OCI-LY1 (cell line): ENCODE results near the gene FOXJ3.

ENCODE experiments used
- H2AFZ ChIP-seq: fragments of 200-600 bp; sonication (generic), shearing (Covaris generic); 2 replicates; pipeline ENCODE4 v1.6.0; 2014; ENCODE audit warnings: antibody characterized with exemption, mild to moderate bottlenecking, low read length
- H3F3A ChIP-seq: fragments of 200-600 bp; sonication (generic), shearing (Covaris generic); 2 replicates; pipeline ENCODE4 v1.6.0; 2014; ENCODE audit warnings: mild to moderate bottlenecking, antibody characterized with exemption, low read length, moderate library complexity; ENCODE audit not compliant: insufficient read depth
- H3K27ac ChIP-seq: fragments of 200-600 bp; sonication (generic); 2 replicates; pipeline ENCODE4 v1.5.1; 2014; ENCODE audit warnings: low read length, mixed run types, mild to moderate bottlenecking, low read depth; ENCODE audit not compliant: poor library complexity, severe bottlenecking
- H3K27me3 ChIP-seq: fragments of 200-600 bp; sonication (generic); 2 replicates; pipeline ENCODE4 v1.6.0; 2014; ENCODE audit warnings: antibody characterized with exemption, mild to moderate bottlenecking, low read length, moderate library complexity; ENCODE audit not compliant: insufficient read depth
- H3K36me3 ChIP-seq: fragments of 200-600 bp; sonication (generic); 2 replicates; pipeline ENCODE4 v1.6.1; 2014; ENCODE audit warnings: mild to moderate bottlenecking, antibody characterized with exemption, low read length, moderate library complexity, mixed read lengths; ENCODE audit not compliant: insufficient read depth
- H3K4me1 ChIP-seq: fragments of 200-600 bp; sonication (generic); 2 replicates; pipeline ENCODE4 v1.5.1; 2014; ENCODE audit warnings: mild to moderate bottlenecking, low read length, moderate library complexity; ENCODE audit not compliant: insufficient read depth, severe bottlenecking
- H3K4me2 ChIP-seq: fragments of 200-600 bp; sonication (generic), shearing (Covaris generic); 2 replicates; pipeline ENCODE4 v1.6.1; 2014; ENCODE audit warnings: low read length
- H3K4me3 ChIP-seq: fragments of 200-600 bp; sonication (generic); 2 replicates; pipeline ENCODE4 v1.5.1; 2014; ENCODE audit warnings: low read length, low read depth, mild to moderate bottlenecking, mixed read lengths; ENCODE audit not compliant: poor library complexity, severe bottlenecking
- H3K79me2 ChIP-seq: fragments of 200-600 bp; shearing (Covaris generic); 2 replicates; pipeline ENCODE4 v1.6.1; 2016; ENCODE audit warnings: mixed run types, low read length, mixed read lengths; ENCODE audit not compliant: insufficient read depth
- H3K9ac ChIP-seq: fragments of 200-600 bp; sonication (generic), shearing (Covaris generic); 2 replicates; pipeline ENCODE4 v1.6.1; 2014; ENCODE audit warnings: mild to moderate bottlenecking, low read length, mixed read lengths
- H3K9me2 ChIP-seq: fragments of 200-600 bp; sonication (generic), shearing (Covaris generic); 2 replicates; pipeline ENCODE4 v1.6.1; 2014; ENCODE audit warnings: low read depth, mild to moderate bottlenecking, low read length, mixed read lengths
- H3K9me3 ChIP-seq: fragments of 200-600 bp; shearing (Covaris generic); 2 replicates; pipeline ENCODE4 v1.6.1; 2014; ENCODE audit warnings: low read length, mixed read lengths
- H4K20me1 ChIP-seq: fragments of 200-600 bp; sonication (generic), shearing (Covaris generic); 2 replicates; pipeline ENCODE4 v1.6.0; 2016; ENCODE audit warnings: mild to moderate bottlenecking, low read length; ENCODE audit not compliant: insufficient read depth
- EZH2 ChIP-seq: fragments of 200-600 bp; sonication (generic), shearing (Covaris generic); IDR thresholded peaks from 2 replicates; pipeline ENCODE4 v1.8.0; 2017; ENCODE audit warnings: borderline replicate concordance, mixed run types, mild to moderate bottlenecking, antibody characterized with exemption, low read length, moderate library complexity, mixed read lengths
- TF ChIP-seq, protein P1 (sequence below): fragments of 200-600 bp; sonication (generic), shearing (Covaris generic); IDR thresholded peaks from 2 replicates; pipeline ENCODE4 v1.5.1; 2017; ENCODE audit warnings: mild to moderate bottlenecking, antibody characterized with exemption, low read length, moderate library complexity, mixed read lengths

The FOXJ3 gene

GRCh38 chr1:42239041-42239440 lies 96.0 kb downstream of the FOXJ3 start:
- H3K4me3 ChIP-seq, result no peak overlapping the region
- no peaks in the 10 kb centered on the region for H3K4me1 ChIP-seq
- H2AFZ ChIP-seq, result no peak overlapping the region
- TF ChIP-seq EZH2, result no peak
- TF ChIP-seq, protein P1, sequence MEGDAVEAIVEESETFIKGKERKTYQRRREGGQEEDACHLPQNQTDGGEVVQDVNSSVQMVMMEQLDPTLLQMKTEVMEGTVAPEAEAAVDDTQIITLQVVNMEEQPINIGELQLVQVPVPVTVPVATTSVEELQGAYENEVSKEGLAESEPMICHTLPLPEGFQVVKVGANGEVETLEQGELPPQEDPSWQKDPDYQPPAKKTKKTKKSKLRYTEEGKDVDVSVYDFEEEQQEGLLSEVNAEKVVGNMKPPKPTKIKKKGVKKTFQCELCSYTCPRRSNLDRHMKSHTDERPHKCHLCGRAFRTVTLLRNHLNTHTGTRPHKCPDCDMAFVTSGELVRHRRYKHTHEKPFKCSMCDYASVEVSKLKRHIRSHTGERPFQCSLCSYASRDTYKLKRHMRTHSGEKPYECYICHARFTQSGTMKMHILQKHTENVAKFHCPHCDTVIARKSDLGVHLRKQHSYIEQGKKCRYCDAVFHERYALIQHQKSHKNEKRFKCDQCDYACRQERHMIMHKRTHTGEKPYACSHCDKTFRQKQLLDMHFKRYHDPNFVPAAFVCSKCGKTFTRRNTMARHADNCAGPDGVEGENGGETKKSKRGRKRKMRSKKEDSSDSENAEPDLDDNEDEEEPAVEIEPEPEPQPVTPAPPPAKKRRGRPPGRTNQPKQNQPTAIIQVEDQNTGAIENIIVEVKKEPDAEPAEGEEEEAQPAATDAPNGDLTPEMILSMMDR, result no peak
- no peak overlapping the region for H3K4me2 ChIP-seq
- no peaks in the 10 kb centered on the region for H3K9me2 ChIP-seq
- no peak overlapping the region for H3K9ac ChIP-seq
- no peaks in the 10 kb centered on the region for H4K20me1 ChIP-seq
- no peak overlapping the region for H3K27ac ChIP-seq
- no peaks in the 10 kb centered on the region for H3K27me3 ChIP-seq
- peaks cover 10% of the 10 kb centered on the region for H3K9me3 ChIP-seq
- no peaks in the 10 kb centered on the region for H3F3A ChIP-seq
- H3K79me2 ChIP-seq, result peaks cover 29% of the 10 kb centered on the region
- peaks cover 16% of the 10 kb centered on the region for H3K36me3 ChIP-seq

DNA sequence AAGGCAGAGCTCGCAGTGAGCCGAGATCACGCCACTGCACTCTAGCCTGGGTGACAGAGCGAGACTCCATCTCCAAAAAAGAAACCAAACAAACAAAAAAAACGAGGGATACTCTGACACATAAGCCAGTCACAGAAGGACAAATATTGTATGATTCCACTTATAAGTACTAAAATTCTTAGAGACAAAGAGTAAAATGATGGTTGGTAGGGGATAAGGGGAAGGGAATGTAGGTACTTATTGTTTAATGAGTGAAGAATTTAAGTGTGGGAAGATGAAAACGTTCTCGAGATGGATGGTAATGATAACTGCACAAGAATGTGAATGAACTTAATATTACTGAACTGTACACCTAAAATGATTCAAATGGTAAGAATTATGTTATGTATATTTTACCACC lies 103.8 kb downstream of the FOXJ3 start:
- Histone ChIP-seq H3K27me3 (no peaks in the 10 kb centered on the region), H3K79me2 (0 out of 2 replicates have a peak, but pooled peaks cover 4% of the 10 kb centered on the region), H3K4me1 (no peaks in the 10 kb centered on the region), H3F3A (no peaks in the 10 kb centered on the region), H3K9me3 (no peaks in the 10 kb centered on the region), H3K27ac (no peak overlapping the region), H4K20me1 (no peaks in the 10 kb centered on the region), H3K4me2 (no peak overlapping the region), H2AFZ (no peak overlapping the region), H3K9me2 (no peaks in the 10 kb centered on the region), H3K4me3 (no peak overlapping the region), H3K9ac (no peak overlapping the region), H3K36me3 (no peaks in the 10 kb centered on the region)
- TF ChIP-seq, protein P1, result no peak
- TF ChIP-seq EZH2, result no peak

- H3K4me1 ChIP-seq, result no peaks in the 10 kb centered on the region
- no peaks in the 10 kb centered on the region for H3F3A ChIP-seq
- no peak overlapping the region for H3K4me2 ChIP-seq
- H3K9me2 ChIP-seq, result no peaks in the 10 kb centered on the region
- 0 out of 2 replicates have a peak, but pooled peaks cover 4% of the 10 kb centered on the region for H3K79me2 ChIP-seq
- no peak overlapping the region for H3K9ac ChIP-seq
- no peak overlapping the region for H2AFZ ChIP-seq
- H3K27ac ChIP-seq, result no peak overlapping the region
- no peaks in the 10 kb centered on the region for H3K36me3 ChIP-seq
- H3K27me3 ChIP-seq, result no peaks in the 10 kb centered on the region
- no peaks in the 10 kb centered on the region for H3K9me3 ChIP-seq
- no peak overlapping the region for H3K4me3 ChIP-seq
- no peaks in the 10 kb centered on the region for H4K20me1 ChIP-seq
- no peak for TF ChIP-seq EZH2
- TF ChIP-seq, protein P1, result no peak
Measured at GRCh38 chr1:42228938-42229337, 106.1 kb downstream of the FOXJ3 start.
